WERI-Rb-1 (cell line): ENCODE measurements around the gene PPP1R16B.

Source experiments
- DNase-seq: peaks from one replicate; pipeline ENCODE4 v3.0.0-alpha.2; 2020
- H3K27ac ChIP-seq: fragments of 250-450 bp; sonication (Bioruptor Pico); 2 replicates; pipeline ENCODE4 v1.5.1; 2020; ENCODE audit warnings: mild to moderate bottlenecking, moderate library complexity
- H3K27me3 ChIP-seq: fragments of 250-450 bp; sonication (Bioruptor Pico); 2 replicates; pipeline ENCODE4 v1.5.1; 2021; ENCODE audit warnings: mild to moderate bottlenecking, low read depth, moderate library complexity; ENCODE audit not compliant: insufficient read depth, severe bottlenecking
- H3K36me3 ChIP-seq: fragments of 250-450 bp; sonication (Bioruptor Pico); 2 replicates; pipeline ENCODE4 v1.5.1; 2020; ENCODE audit warnings: mild to moderate bottlenecking, moderate library complexity
- H3K4me3 ChIP-seq: 2 replicates; pipeline ENCODE4 v1.5.1; 2011; ENCODE audit warnings: low read depth, mild to moderate bottlenecking, control low read depth, low read length
- H3K9me3 ChIP-seq: fragments of 250-450 bp; sonication (Bioruptor Pico); 2 replicates; pipeline ENCODE4 v1.5.1; 2021; ENCODE audit warnings: mild to moderate bottlenecking, moderate library complexity; ENCODE audit not compliant: severe bottlenecking
- CTCF ChIP-seq: IDR thresholded peaks from 2 replicates; pipeline ENCODE4 v1.5.1; 2011; ENCODE audit warnings: low read depth, mild to moderate bottlenecking, control low read depth, inconsistent platforms, low read length

PPP1R16B gene

GRCh38 chr20:38825901-38826625, 20.6 kb downstream of the PPP1R16B start:
- Histone ChIP-seq H3K27ac (peak overlapping the region; percentile 69), H3K36me3 (no peaks in the 10 kb centered on the region), H3K4me3 (no peak overlapping the region), H3K27me3 (no peaks in the 10 kb centered on the region), H3K9me3 (no peaks in the 10 kb centered on the region)
- TF ChIP-seq CTCF = no peak
- DNase-seq = peak; percentile 73

GRCh38 chr20:38827770-38828281, 22.3 kb downstream of the PPP1R16B start:
- Histone ChIP-seq H3K27me3 (no peaks in the 10 kb centered on the region), H3K27ac (no peak overlapping the region), H3K36me3 (no peaks in the 10 kb centered on the region), H3K4me3 (no peak overlapping the region), H3K9me3 (no peaks in the 10 kb centered on the region)
- no peak for DNase-seq
- TF ChIP-seq CTCF = no peak

GRCh38 chr20:38828514-38829295, 23.2 kb downstream of the PPP1R16B start:
- Histone ChIP-seq H3K4me3 (no peak overlapping the region), H3K9me3 (no peaks in the 10 kb centered on the region), H3K36me3 (no peaks in the 10 kb centered on the region), H3K27me3 (no peaks in the 10 kb centered on the region), H3K27ac (no peak overlapping the region)
- no peak for TF ChIP-seq CTCF
- no peak for DNase-seq

GRCh38 chr20:38829296-38829875, 23.9 kb downstream of the PPP1R16B start:
- Histone ChIP-seq H3K9me3 (no peaks in the 10 kb centered on the region), H3K4me3 (no peak overlapping the region), H3K27ac (no peak overlapping the region), H3K27me3 (no peaks in the 10 kb centered on the region), H3K36me3 (no peaks in the 10 kb centered on the region)
- TF ChIP-seq CTCF = no peak
- no peak for DNase-seq

GRCh38 chr20:38830356-38830755, 24.9 kb downstream of the PPP1R16B start:
- H3K9me3 ChIP-seq = no peaks in the 10 kb centered on the region
- no peak for DNase-seq
- H3K36me3 ChIP-seq = no peaks in the 10 kb centered on the region
- H3K27ac ChIP-seq = no peak overlapping the region
- no peak for TF ChIP-seq CTCF
- no peaks in the 10 kb centered on the region for H3K27me3 ChIP-seq
- no peak overlapping the region for H3K4me3 ChIP-seq
